Muscle layer of colon (tissue), 2 donors: ENCODE results near the gene TBC1D9.

ENCODE experiments used
- H3K27ac ChIP-seq: one replicate; pipeline ENCODE4 v1.7.0; 2013; ENCODE audit warnings: low read depth, mild to moderate bottlenecking, low read length, moderate library complexity
- H3K27me3 ChIP-seq, 2 donors: one replicate each; pipeline ENCODE4 v1.7.0; 2013; ENCODE audit warnings: low read length in 2 of 2, mild to moderate bottlenecking in 2 of 2; ENCODE audit not compliant: insufficient read depth in 2 of 2, control insufficient read depth in 1 of 2
- H3K36me3 ChIP-seq: one replicate; pipeline ENCODE4 v1.7.0; 2013; ENCODE audit warnings: mild to moderate bottlenecking, low read length; ENCODE audit not compliant: insufficient read depth
- H3K4me1 ChIP-seq: one replicate; pipeline ENCODE4 v1.7.0; 2013; ENCODE audit warnings: mild to moderate bottlenecking, low read length; ENCODE audit not compliant: insufficient read depth
- H3K4me3 ChIP-seq, 2 donors: one replicate each; pipeline ENCODE4 v1.7.0; 2013; ENCODE audit warnings: low read length in 2 of 2, low read depth in 1 of 2, mild to moderate bottlenecking in 1 of 2, moderate library complexity in 1 of 2
- H3K9ac ChIP-seq: one replicate; pipeline ENCODE4 v1.7.0; 2013; ENCODE audit warnings: low read length
- H3K9me3 ChIP-seq: one replicate; pipeline ENCODE4 v1.7.0; 2013; ENCODE audit warnings: mild to moderate bottlenecking, low read length
- donor health status: abdominal sarcoma.
- donor health status: Adenocarcinoma of cecum.

Gene TBC1D9

GRCh38 chr4:140602714-140603113 is 153.5 kb downstream of the TBC1D9 start:
- Histone ChIP-seq H3K4me1 (no peaks in the 10 kb centered on the region), H3K4me3 (no peak overlapping the region), H3K27ac (no peak overlapping the region), H3K36me3 (no peaks in the 10 kb centered on the region), H3K27me3 (no peaks in the 10 kb centered on the region), H3K9ac (no peak overlapping the region), H3K9me3 (no peaks in the 10 kb centered on the region)

GRCh38 chr4:140600408-140600807 is 155.8 kb downstream of the TBC1D9 start:
- Histone ChIP-seq H3K4me3 (no peak overlapping the region), H3K27ac (no peak overlapping the region), H3K4me1 (no peaks in the 10 kb centered on the region), H3K36me3 (no peaks in the 10 kb centered on the region), H3K9ac (no peak overlapping the region), H3K9me3 (no peaks in the 10 kb centered on the region), H3K27me3 (no peaks in the 10 kb centered on the region)

GRCh38 chr4:140595065-140595464 is 161.1 kb downstream of the TBC1D9 start:
- no peak overlapping the region for H3K27ac ChIP-seq
- no peaks in the 10 kb centered on the region for H3K9me3 ChIP-seq
- no peaks in the 10 kb centered on the region for H3K36me3 ChIP-seq
- no peak overlapping the region for H3K4me3 ChIP-seq
- H3K27me3 ChIP-seq, result no peaks in the 10 kb centered on the region
- no peak overlapping the region for H3K9ac ChIP-seq
- H3K4me1 ChIP-seq, result no peaks in the 10 kb centered on the region

- no peak overlapping the region for H3K4me3 ChIP-seq
- H3K27ac ChIP-seq, result no peak overlapping the region
- no peaks in the 10 kb centered on the region for H3K36me3 ChIP-seq
- H3K27me3 ChIP-seq, result peaks cover 0 to 8% of the 10 kb centered on the region in 2 donors
- H3K4me1 ChIP-seq, result no peaks in the 10 kb centered on the region
- H3K9ac ChIP-seq, result no peak overlapping the region
- H3K9me3 ChIP-seq, result no peaks in the 10 kb centered on the region
Measured at GRCh38 chr4:140584439-140584838, 171.7 kb downstream of the TBC1D9 start.

GRCh38 chr4:140581078-140581477 is 175.1 kb downstream of the TBC1D9 start:
- Histone ChIP-seq H3K9me3 (no peaks in the 10 kb centered on the region), H3K4me3 (no peak overlapping the region), H3K27ac (no peak overlapping the region), H3K4me1 (no peaks in the 10 kb centered on the region), H3K9ac (no peak overlapping the region), H3K36me3 (no peaks in the 10 kb centered on the region), H3K27me3 (peaks cover 0 to 18% of the 10 kb centered on the region in 2 donors)

GRCh38 chr4:140579278-140579677 is 176.9 kb downstream of the TBC1D9 start:
- no peak overlapping the region for H3K27ac ChIP-seq
- H3K4me3 ChIP-seq, result no peak overlapping the region
- no peak overlapping the region for H3K9ac ChIP-seq
- H3K9me3 ChIP-seq, result no peaks in the 10 kb centered on the region
- no peaks in the 10 kb centered on the region for H3K36me3 ChIP-seq
- peaks cover 0 to 18% of the 10 kb centered on the region in 2 donors for H3K27me3 ChIP-seq
- no peaks in the 10 kb centered on the region for H3K4me1 ChIP-seq

GRCh38 chr4:140575489-140575888 is 180.7 kb downstream of the TBC1D9 start:
- no peaks in the 10 kb centered on the region for H3K4me1 ChIP-seq
- H3K9me3 ChIP-seq, result peaks cover 5% of the 10 kb centered on the region
- H3K27me3 ChIP-seq, result peaks cover 3 to 19% of the 10 kb centered on the region in 2 donors
- H3K9ac ChIP-seq, result no peak overlapping the region
- no peak overlapping the region for H3K27ac ChIP-seq
- no peaks in the 10 kb centered on the region for H3K36me3 ChIP-seq
- H3K4me3 ChIP-seq, result no peak overlapping the region

GRCh38 chr4:140571620-140572019 is 184.6 kb downstream of the TBC1D9 start:
- H3K27ac ChIP-seq, result no peak overlapping the region
- no peak overlapping the region for H3K9ac ChIP-seq
- no peaks in the 10 kb centered on the region for H3K36me3 ChIP-seq
- H3K4me1 ChIP-seq, result peaks cover 15% of the 10 kb centered on the region
- peaks cover 31 to 40% of the 10 kb centered on the region in 2 donors for H3K27me3 ChIP-seq
- no peak overlapping the region for H3K4me3 ChIP-seq
- peaks cover 5% of the 10 kb centered on the region for H3K9me3 ChIP-seq
